MM.1S (cell line): Measurements from ENCODE around the gene TAOK2.

Experiments
- DNase-seq: peaks from one replicate; pipeline ENCODE4 v3.0.0-alpha.2; 2015
- H2AFZ ChIP-seq: fragments of 300-600 bp; sonication (generic); 2 replicates; pipeline ENCODE4 v1.6.0; 2016; ENCODE audit warnings: antibody characterized with exemption, low read length
- H3F3A ChIP-seq: fragments of 300-600 bp; sonication (generic); 2 replicates; pipeline ENCODE4 v1.6.1; 2016; ENCODE audit warnings: mild to moderate bottlenecking, antibody characterized with exemption, low read length, moderate library complexity, mixed read lengths; ENCODE audit not compliant: insufficient read depth
- H3K27ac ChIP-seq: fragments of 300-600 bp; sonication (generic); 2 replicates; pipeline ENCODE4 v1.5.1; 2016; ENCODE audit warnings: mild to moderate bottlenecking, low read length
- H3K27me3 ChIP-seq: fragments of 300-600 bp; sonication (generic); replicated peaks from 2 replicates; pipeline ENCODE4 v1.6.0; 2016; ENCODE audit warnings: low read length; ENCODE audit not compliant: insufficient read depth
- H3K36me3 ChIP-seq: fragments of 300-600 bp; sonication (generic); replicated peaks from 2 replicates; pipeline ENCODE4 v1.6.1; 2016; ENCODE audit warnings: mild to moderate bottlenecking, low read length, mixed read lengths; ENCODE audit not compliant: insufficient read depth
- H3K4me1 ChIP-seq: fragments of 300-600 bp; sonication (generic); 2 replicates; pipeline ENCODE4 v1.6.1; 2016; ENCODE audit warnings: low read length, mixed read lengths
- H3K4me2 ChIP-seq: fragments of 300-600 bp; sonication (generic); 2 replicates; pipeline ENCODE4 v1.6.0; 2016; ENCODE audit warnings: low read depth, low read length
- H3K4me3 ChIP-seq: fragments of 300-600 bp; sonication (generic); 2 replicates; pipeline ENCODE4 v1.5.1; 2016; ENCODE audit warnings: low read length, mixed read lengths
- H3K79me2 ChIP-seq: fragments of 300-600 bp; sonication (generic); 2 replicates; pipeline ENCODE4 v1.6.1; 2016; ENCODE audit warnings: mixed run types, low read length, mixed read lengths
- H3K9ac ChIP-seq: fragments of 300-600 bp; sonication (generic); 2 replicates; pipeline ENCODE4 v1.6.1; 2016; ENCODE audit warnings: low read length, mixed read lengths
- H3K9me2 ChIP-seq: fragments of 300-600 bp; sonication (generic); replicated peaks from 2 replicates; pipeline ENCODE4 v1.6.1; 2016; ENCODE audit warnings: mild to moderate bottlenecking, low read length, mixed read lengths; ENCODE audit not compliant: insufficient read depth
- H3K9me3 ChIP-seq: fragments of 300-600 bp; sonication (generic); replicated peaks from 2 replicates; pipeline ENCODE4 v1.6.1; 2016; ENCODE audit warnings: mild to moderate bottlenecking, low read length, mixed read lengths; ENCODE audit not compliant: insufficient read depth
- H4K20me1 ChIP-seq: fragments of 300-600 bp; sonication (generic); 2 replicates; pipeline ENCODE4 v1.6.1; 2016; ENCODE audit warnings: mild to moderate bottlenecking, low read length, moderate library complexity, mixed read lengths; ENCODE audit not compliant: insufficient read depth
- EZH2 ChIP-seq: fragments of 300-600 bp; sonication (generic); optimal IDR thresholded peaks from 2 replicates; pipeline ENCODE3; 2017; ENCODE audit warnings: low read depth, mild to moderate bottlenecking, antibody characterized with exemption, low read length, mixed read lengths
- EZH2phosphoT487 ChIP-seq: fragments of 300-600 bp; sonication (generic); IDR thresholded peaks from 2 replicates; pipeline ENCODE4 v1.6.1; 2018; ENCODE audit warnings: antibody characterized with exemption, low read length
- TF ChIP-seq, protein P1 (sequence below): fragments of 300-600 bp; sonication (generic); IDR thresholded peaks from 2 replicates; pipeline ENCODE4 v1.5.1; 2016; ENCODE audit warnings: antibody characterized with exemption, low read length, mixed read lengths

TAOK2 gene

DNA sequence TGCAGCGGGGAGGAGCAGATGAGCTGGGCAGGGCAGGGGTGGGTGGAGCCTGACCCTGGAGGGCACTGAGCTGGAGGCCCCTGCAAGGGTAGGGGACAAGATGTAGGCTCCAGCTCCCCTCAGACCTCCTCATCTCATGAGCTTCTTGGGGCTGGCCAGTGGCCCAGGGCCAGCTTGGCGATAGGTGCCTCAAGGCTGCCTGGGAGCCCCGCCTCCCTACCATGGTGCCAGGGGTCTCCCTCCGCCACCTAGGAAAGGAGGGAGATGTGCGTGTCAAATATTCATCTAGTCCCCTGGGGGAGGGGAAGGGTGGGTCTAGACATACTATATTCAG, 17.9 kb downstream of the TAOK2 start:
- Histone ChIP-seq H3K9me2 (no peaks in the 10 kb centered on the region), H3K4me2 (no peak overlapping the region), H3K4me1 (peaks cover 7% of the 10 kb centered on the region; the same call in 1 of the 2 replicates), H3K4me3 (no peak overlapping the region), H4K20me1 (no peaks in the 10 kb centered on the region), H3K9me3 (no peaks in the 10 kb centered on the region), H3K79me2 (peaks cover 4% of the 10 kb centered on the region), H3K36me3 (no peaks in the 10 kb centered on the region), H2AFZ (no peak overlapping the region), H3F3A (peaks cover 22% of the 10 kb centered on the region), H3K27me3 (no peaks in the 10 kb centered on the region), H3K27ac (no peak overlapping the region), H3K9ac (no peak overlapping the region)
- TF ChIP-seq EZH2phosphoT487, result no peak
- TF ChIP-seq, protein P1, sequence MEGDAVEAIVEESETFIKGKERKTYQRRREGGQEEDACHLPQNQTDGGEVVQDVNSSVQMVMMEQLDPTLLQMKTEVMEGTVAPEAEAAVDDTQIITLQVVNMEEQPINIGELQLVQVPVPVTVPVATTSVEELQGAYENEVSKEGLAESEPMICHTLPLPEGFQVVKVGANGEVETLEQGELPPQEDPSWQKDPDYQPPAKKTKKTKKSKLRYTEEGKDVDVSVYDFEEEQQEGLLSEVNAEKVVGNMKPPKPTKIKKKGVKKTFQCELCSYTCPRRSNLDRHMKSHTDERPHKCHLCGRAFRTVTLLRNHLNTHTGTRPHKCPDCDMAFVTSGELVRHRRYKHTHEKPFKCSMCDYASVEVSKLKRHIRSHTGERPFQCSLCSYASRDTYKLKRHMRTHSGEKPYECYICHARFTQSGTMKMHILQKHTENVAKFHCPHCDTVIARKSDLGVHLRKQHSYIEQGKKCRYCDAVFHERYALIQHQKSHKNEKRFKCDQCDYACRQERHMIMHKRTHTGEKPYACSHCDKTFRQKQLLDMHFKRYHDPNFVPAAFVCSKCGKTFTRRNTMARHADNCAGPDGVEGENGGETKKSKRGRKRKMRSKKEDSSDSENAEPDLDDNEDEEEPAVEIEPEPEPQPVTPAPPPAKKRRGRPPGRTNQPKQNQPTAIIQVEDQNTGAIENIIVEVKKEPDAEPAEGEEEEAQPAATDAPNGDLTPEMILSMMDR, result no peak
- no peak for TF ChIP-seq EZH2
- DNase-seq, result no peak

DNA sequence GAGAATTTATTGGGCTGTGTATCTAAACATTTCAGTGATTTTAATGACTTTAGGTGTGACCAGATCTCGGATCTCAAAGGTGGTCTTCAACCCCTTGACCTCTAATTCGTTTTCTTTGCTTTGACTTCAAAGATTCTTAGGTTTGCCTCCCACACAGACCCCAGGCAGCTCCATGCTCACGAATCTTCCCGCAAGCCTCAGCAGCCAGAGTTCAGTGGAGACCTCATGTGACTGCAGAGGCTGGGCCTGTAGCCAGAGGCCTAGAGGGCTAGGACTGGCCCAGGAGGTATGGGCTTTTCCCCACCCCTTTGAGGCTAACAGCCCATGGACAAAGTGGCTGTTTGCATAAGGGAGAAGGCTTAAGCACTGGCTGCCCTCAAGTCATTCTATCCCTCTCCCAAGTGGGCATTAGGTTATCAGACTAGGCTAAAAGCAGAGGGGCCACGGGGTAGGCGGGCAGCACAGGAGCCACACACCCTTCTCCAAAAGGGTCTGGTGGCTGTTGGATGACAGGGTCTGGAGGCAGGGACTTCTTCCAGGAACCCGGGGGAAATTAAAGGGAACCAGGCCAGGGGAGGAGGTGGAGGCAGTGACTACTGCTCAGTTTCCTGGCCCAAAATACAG, 18.8 kb downstream of the TAOK2 start:
- peaks cover 22% of the 10 kb centered on the region for H3F3A ChIP-seq
- H3K36me3 ChIP-seq, result 0 out of 2 replicates have a peak, but pooled peaks cover 2% of the 10 kb centered on the region
- H3K9me2 ChIP-seq, result no peaks in the 10 kb centered on the region
- no peak overlapping the region for H3K27ac ChIP-seq
- H4K20me1 ChIP-seq, result no peaks in the 10 kb centered on the region
- no peak overlapping the region for H3K4me3 ChIP-seq
- H3K9me3 ChIP-seq, result no peaks in the 10 kb centered on the region
- no peak overlapping the region for H3K9ac ChIP-seq
- H3K4me1 ChIP-seq, result peaks cover 12% of the 10 kb centered on the region
- TF ChIP-seq EZH2 (no peak), EZH2phosphoT487 (no peak)
- TF ChIP-seq, protein P1, result no peak
- no peak for DNase-seq
- peaks cover 11% of the 10 kb centered on the region for H3K79me2 ChIP-seq
- no peaks in the 10 kb centered on the region for H3K27me3 ChIP-seq
- no peak overlapping the region for H3K4me2 ChIP-seq
- no peak overlapping the region for H2AFZ ChIP-seq

DNA sequence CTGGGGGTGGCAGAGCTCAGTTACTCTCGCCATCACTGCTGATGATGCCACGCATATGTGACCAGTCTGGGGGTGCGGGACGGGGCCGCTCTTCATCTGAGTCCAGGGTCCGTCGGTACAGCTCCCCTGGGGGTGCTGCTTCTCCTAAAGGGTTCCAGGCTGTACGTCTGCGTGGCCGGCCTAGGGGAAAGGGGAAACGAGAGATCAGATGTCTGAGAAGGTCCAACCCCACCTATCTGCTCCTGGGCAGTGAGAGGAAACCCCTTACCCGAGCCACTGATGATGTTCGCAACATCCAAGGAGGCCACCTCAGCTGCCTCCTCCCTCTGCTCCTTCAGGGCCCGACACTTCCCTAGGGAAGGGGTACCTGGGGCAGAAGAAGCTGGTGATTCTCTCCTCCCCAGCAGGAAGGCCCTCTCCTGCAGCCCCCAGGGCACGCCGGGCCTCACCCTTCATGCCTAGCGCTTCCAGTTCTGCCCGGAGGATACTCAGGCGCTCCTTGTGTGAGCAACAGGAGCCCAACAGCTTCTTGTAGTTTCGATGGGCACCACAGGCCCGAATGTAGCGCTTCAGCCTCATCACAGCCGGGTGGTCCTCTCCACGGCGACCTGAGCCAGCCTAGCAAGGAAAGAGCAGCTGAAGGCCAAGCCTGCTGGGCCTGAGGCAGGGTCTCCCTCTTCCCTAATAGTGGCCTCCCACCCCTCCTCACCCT, 19.7 kb downstream of the TAOK2 start:
- H3K4me2 ChIP-seq, result no peak overlapping the region

More for the DNA sequence above, 19.7 kb downstream of the TAOK2 start:
- TF ChIP-seq EZH2phosphoT487 (no peak), EZH2 (no peak)
- TF ChIP-seq, protein P1, result no peak
- H3K36me3 ChIP-seq, result 0 out of 2 replicates have a peak, but pooled peaks cover 2% of the 10 kb centered on the region
- H3K9me3 ChIP-seq, result no peaks in the 10 kb centered on the region
- no peaks in the 10 kb centered on the region for H3K27me3 ChIP-seq
- no peak overlapping the region for H3K27ac ChIP-seq
- peaks cover 12% of the 10 kb centered on the region for H3K4me1 ChIP-seq
- H4K20me1 ChIP-seq, result no peaks in the 10 kb centered on the region
- no peak overlapping the region for H3K4me3 ChIP-seq
- H2AFZ ChIP-seq, result no peak overlapping the region
- H3K9ac ChIP-seq, result no peak overlapping the region
- H3F3A ChIP-seq, result peaks cover 22% of the 10 kb centered on the region
- no peaks in the 10 kb centered on the region for H3K9me2 ChIP-seq
- DNase-seq, result no peak
- H3K79me2 ChIP-seq, result peaks cover 11% of the 10 kb centered on the region
